SW 1271 (cell line): Measurements from ENCODE around the gene ERN1.

Experiments
- DNase-seq, 2 experiments: peaks; one replicate each; lab custom pipeline; 2025; lab: John Stamatoyannopoulos, UW

ERN1 gene

DNA sequence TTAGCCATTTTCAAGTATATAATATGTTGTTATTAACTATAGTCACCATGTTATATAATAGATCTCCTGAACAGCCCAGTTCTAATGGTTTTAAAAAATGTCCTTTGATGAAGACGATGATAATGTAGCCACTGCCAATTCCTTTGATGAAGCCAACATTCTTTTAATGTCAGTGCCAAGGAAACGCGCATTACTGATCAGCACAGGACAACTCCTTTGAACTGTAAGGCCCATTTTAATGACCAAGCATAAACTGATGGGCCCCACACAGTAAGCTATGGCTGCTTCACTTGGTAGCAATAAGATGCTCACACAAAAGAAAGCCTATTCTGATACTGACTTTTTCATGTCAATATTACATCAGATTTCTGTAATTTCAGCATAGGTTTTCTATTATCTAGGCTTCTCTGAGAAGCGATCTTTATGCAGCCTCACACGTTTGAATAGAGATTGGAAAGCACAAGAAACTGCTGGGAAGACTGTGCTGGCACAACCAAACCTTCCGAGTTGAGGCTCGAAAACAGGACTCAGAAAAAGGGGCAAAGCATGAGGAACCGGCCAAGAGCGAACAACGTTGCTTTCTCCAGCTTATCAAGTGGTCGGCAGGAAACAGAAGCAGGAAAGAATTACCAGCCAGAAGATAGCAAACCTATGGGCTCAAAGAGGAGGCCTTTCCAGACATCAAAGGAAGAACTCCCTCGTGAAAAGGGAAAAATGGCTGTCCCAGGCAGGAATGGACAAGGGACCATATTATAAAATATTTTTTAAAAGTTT lies 19.4 kb downstream of the ERN1 start:
- DNase-seq, result no peak

DNA sequence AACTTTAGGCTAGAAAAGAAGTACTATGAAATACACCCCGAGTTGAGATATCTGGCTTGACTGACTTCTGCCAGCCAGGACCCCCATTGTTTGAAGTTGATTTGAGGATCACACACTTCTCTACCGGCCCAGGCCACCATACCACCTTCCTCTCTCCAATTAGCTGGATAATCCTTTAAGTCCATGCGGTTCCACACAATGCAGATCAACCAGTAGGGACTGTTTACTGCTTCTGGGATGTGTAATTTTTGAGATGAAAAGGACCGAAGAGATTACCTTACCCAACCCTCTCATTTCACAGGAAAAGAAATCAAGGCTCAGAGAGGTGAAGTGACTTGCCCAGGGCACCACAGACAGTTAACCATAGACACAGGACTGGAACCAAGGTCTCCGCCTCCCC lies 20.5 kb downstream of the ERN1 start:
- DNase-seq, result no peak

DNA sequence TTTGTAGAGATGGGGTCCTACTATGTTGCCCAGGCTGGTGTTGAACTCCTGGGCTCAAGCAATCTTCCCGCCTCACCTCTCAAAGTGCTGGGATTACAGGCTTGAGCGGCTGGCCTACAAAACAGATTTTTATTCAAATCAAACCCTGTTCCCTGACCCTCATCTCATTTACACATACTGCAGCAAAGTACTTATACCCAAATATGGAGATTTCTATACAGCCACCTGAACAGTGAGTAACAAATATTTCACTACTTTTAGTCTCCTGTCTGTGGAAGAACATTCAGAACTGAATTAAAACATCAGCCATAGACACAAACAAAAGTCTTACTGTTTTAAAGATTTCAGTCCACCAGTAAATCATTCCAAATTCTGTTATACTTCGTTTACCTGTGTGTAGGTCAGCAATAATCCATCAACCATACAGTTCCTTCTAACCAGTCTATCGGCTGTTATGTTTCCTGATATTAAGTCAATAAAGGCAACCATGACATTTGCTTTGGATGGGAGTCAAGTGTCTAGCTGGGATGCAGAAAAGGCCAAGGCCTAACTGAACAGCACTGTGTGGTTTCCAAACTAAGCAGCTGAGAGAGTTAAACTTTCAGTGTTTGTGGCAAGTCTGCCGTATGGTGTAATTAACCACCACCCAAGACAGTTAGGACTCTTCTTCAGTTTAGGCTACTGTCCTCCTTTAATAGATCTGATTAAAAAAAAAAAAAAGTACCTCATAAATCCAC lies 22.3 kb downstream of the ERN1 start:
- no peak for DNase-seq

DNA sequence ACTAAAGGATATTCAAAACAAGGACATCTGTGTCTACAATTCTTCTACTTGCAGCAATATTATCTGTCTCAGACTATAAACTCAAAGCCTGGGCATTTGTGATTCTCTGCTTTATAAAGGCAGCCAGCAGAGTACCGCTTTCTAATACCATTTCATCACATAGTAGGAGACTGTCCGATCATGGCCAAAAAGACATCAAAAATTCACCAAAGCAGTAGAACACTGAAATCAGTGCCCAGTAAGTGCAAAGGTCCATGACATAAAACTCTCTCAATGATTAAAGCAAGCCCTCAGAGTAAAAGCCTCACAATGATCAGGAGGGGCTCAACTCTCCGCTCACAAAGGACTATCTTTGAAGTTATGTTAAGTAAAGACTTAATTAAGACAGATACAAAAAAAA lies 23.0 kb downstream of the ERN1 start:
- no peak for DNase-seq

DNA sequence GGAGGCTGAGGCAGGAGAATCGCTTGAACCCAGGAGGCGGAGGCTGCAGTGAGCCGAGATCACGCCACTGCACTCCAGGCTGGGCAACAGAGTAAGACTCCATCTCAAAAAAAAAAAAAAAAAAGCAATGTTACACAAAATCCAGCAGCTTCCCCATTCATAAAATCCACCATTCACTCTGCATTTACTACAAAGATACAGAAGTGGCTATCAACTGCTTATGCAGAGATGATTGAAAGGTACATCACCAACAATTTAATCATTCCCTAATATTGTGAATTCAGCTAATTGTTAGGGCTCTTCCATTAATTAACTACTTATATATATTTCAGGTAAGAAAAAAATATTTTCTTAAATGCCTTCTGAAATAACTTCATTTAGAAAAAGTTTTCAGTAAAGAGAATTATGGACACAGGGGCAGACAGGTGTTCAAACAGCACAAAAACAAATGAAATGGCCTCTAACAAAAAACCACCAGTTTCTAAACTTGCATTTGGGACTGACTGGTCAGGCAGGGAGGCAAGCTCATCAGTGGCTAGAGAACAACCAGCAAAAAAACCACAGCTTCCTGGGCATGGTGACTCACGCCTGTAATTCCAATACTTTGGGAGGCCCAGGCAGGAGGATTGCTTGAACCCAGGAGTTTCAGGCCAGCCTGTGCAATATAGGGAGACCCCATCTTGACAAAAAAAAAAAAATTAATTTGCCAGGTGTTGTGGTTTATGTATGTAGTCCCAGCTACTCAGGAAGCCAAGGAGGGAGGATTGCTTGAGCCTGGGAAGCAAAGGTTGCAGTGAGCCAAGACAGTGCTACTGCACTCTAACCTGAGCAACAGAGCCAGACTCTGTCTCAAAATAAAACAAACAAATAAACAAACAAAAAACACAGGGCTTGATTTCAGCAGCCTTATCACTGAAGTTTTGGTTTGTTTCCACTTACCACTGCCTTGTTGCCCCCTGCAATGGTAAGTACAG lies 26.3 kb downstream of the ERN1 start:
- DNase-seq, result peak; percentile 47 to 72

DNA sequence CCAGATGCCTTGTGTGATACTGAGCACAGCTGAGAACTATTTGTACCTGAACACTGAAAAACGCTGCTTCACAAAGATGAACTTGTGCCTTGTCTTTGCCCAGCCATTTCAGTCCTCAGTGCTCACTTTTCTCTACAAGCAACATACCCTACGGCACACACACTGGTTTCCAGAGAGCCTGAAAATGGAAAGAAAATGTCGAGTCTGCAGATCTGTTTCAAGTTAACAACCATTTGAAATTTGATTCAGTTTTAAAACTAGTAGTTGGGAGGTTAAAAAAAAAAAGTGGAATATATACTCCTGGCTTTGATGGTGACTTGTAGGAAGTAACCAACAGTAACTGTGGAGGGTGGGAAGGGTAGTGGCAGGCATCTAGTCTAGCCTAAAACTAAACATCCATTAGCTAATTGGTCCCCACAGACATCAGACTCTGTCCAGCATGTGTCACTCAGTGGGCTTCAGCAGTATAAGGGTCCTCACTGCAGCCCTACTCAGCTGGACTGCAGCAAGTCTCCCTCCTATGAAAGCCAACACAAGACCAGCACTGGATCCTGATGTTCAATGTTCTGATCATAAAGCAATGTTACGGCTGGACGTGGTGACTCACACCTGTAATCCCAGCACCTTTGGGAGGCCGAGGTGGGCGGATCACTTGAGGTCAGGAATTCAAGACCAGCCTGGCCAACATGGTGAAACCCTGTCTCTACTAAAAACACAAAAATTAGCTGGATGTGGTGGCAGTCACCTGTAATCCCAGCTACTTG lies 27.1 kb downstream of the ERN1 start:
- DNase-seq, result no peak

DNA sequence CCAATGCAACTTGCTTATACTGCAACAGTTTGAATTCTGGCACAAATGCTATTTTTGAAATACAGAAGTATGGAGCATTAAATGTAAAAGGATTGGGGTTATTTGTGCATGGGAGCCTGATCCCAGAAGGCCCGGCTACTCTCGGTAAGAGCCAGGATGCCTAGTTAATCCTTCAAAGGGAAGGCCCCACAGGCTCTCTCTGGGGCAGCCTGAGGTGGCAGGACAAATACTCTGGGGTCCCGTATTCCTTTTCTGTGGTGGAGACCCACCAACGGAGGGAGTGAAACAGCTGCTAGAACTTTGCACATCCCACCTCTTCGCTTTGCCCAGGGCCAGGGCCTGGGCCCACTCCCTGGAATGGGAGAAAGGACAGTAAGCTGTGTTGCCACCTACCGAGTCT lies 30.4 kb downstream of the ERN1 start:
- no peak for DNase-seq

DNA sequence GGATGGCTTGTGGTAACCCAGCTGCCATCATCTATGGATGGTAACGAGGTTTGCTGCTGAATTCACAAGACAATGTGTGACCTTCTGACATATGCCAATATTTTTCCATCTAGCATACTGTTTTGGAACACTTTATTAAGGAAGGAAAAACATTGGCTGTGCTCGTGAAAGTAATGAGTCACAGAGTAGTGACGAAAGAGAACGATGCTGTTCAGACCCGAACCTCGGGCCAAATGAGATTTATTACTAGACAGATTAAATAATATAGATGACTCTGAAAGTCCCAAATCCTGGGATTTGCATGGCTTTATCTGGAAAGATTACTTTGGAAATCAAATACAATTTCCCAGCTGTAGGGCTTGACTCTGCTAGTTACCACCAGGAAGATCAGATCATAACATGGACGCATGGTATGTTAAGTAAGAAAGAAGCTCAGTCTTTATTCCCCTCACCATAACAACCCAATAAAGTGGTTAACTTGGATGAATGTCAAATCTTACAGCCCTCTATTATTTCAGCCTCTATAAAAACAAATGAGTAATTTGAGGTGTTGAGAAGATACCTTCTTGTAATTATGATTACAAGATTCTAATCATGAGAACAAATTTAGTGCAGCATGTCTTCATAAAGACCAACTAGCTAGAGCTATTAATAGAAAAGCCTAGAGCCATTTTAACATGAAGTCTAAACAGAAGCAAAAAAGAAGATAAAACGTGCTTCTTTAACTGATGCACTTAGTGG lies 32.6 kb downstream of the ERN1 start:
- DNase-seq, result no peak

DNA sequence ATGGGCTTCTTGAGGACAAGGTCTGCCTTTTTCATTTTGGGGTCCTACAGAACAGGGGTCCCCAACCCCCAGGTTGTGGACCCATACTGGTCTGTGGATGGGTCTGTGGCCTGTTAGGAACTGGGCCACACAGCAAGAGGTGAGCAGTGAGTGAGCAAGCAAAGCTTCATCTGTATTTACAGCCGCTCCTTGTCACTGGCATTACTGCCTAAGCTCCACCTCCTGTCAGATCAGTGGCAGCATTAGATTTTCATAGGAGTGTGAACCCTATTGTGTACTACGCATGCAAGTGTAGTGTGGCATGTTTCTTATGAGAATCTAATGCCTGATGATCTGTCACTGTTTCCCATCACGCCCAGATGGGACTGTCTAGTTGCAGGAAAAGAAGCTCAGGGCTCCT lies 33.9 kb downstream of the ERN1 start:
- DNase-seq, result no peak

DNA sequence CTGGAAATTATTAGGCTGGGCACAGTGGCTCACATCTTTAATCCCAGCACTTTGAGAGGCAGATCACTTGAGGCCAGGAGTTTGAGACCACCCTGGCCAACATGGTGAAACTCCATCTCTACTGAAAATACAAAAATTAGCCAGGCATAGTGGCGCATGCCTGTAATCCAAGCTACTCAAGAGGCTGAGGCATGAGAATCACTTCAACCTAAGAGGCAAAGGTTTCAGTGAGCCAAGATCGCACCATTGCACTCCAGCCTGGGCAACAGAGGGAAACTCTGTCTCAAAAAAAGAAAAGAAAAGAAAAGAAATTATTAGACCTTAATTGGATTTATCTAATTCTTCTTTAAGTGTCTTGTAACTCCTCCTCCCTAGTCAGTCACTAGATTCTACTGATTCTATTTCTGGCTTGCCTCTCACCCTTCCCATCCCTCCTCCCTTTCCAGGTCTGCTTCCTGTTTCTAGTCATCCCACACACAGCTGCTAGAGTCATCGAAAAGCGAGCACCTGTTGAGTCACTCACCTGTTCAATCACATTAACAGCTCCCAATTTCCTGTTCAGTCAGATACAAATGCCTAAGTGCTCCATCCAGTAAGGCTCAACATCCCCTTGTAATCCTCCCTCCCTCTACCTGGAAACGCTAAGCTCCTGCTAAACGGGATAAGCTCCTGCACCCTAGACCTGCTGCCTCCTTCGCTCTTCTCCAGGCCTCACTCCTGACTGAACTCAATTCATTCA lies 34.6 kb downstream of the ERN1 start:
- no peak for DNase-seq

DNA sequence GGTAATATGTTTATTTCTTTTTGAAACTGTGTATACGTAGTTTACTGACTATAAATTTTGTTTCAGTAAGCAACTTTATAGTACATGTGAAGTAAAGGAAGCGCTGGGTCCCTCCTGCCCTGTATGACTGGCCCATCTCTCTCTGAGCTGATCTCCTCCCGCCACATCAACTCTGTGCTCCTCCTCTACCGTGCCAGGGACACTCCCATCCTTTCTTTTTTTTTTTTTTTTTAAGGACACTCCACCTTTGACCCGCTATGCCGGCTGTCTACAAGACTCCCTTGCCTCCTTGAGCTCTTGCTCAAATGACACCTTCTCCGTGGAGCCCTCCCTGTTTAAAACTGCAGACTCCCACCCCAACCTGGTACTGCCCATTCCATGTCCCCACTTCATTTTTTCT lies 35.5 kb downstream of the ERN1 start:
- DNase-seq, result no peak

DNA sequence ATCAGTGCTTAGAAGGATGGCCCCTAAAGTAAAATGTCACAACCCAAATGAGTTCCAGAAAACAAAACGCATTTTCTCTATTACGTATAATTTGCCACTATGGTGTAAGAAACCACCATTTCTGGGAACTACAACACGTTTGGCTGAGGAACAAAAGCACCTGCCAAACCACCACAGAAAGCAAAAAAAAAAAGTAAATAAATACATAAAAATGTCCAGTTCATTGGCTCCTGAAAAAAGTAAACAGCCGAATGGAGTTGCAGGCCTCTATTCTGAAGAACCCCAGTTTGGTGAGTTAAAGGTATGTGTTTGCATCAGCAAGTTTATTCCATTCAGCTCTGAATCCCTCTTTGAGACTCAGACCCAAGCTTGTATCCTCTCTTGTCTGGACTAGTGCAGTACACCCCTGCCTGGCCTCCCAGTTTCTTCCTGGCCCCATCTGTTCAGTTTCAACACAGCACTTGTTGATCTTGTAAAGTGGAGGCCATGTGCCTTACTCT lies 36.9 kb downstream of the ERN1 start:
- no peak for DNase-seq

DNA sequence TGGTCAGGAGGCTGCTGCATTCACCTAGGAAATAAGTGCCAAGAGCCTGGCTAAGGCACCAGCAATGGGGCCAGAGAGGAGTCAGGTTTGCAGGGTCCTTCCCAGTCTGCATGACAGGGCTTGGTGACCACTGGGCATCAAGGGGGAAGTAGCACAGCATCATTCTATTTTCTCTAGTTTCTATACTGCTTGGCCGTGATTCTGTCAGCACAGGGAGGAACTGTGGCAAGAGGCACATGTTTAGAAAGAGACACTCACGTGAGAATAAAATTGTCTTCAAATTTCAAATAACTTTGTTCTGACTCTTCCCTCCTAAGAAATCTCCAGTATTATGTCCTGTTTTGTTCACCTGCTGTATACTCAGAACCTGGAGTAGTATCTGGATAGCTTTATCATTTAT lies 37.8 kb downstream of the ERN1 start:
- DNase-seq, result no peak

DNA sequence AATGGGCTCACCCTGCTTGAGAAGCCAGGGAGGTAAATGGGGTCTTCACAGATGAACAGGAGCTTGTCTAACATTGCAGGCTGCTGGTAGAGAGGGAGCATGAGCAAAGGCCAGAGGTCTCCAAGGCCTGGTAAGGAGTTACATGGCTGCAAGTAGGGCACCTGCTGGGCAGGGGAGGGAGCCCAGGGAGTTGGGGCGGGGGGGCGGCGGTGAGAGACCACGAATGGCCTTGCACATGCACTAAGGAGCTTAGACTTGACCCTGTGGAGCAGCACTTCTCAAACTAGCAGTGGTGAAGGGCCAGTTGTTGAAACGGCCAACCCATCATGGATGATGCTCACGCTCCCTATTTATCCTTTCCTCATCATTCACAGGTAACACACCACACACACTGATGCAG lies 38.4 kb downstream of the ERN1 start:
- no peak for DNase-seq

DNA sequence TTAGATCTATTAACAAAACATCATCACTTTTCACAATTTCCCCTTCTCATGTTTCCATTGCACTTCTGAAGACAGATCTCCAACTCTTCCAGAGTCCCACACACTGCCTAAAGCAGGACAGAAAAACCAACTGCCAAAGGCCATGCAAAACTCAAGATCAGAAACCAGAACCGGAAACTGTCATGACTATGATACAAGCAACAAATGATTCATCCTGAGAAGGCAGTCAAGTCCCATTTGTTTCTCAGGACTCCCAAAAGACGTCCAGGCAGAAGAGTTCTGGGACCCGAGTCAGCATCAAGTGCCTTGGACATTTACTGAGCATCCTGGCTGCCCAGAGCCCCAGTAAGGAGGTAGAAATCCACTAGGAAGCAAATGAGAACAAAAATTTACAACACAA lies 38.8 kb downstream of the ERN1 start:
- DNase-seq, result no peak

DNA sequence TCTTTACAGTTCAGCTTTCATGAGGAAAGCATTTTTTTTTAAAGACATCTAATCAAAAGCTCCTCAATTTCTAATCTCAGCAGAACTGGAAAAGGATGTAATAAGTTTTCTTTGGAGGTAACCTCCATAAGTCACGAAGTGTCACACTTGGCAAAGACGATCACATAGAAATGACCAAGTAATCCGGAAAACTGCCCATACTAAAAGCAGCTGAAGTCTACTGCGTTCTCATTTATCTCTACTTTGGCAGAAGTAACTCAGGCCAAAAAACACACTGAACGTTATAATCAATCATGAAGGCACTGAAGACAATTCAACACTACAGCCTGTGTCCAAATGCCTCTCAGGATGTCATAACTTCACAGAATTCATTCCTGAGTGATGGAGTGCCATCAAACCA lies 39.8 kb downstream of the ERN1 start:
- DNase-seq, result no peak

DNA sequence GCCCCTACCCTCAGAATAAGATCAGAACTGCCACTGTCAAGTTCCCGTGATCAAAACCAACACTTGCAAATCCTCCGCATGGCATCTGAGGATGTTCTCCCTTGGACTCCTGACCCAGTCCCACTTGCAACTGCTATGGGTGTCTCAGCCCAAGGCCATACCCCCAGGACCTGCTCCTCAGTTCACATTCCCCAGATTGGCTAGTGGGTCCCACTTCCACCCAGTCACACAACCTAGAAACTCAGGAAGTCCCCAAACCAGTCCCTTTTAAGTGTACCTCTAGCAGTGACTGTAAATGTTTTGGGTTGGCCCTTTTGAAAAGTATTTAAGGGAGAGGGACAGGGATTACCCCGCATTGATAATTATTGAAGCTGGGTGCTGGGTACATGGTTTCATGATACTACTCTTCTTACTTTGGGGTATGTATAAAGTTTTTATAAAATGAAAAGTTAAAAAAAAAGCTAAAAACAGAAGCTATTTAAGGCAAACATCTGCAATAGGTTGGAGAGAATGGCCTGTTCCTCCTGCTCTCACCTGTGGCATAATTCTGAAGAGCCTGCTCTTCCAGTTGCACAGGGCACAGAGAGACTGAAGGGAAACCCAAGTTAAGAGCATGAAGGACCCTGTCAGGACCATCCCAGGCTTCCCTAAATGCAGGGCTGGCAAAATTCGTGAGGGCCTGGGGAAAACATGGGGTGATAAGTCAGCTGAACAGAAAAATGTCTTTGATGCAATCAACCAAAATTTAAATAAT lies 42.5 kb downstream of the ERN1 start:
- no peak for DNase-seq

DNA sequence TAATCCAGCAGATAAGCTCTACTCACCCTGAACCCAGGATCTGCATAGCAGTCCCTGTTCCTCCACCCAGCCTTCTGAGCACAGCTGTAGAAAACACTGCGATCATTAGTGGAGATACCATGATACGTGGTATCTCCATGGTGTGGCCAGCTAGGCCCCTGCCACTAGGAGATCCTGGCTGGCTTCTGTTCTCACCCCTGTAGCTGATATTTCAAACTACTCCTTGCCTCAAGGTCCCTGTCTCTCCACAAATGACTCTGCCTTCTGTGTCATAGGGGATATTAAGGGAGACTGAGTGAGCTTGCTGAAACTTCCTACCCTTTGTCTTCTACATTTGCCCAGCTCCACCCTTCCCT lies 44.3 kb downstream of the ERN1 start:
- no peak for DNase-seq

DNA sequence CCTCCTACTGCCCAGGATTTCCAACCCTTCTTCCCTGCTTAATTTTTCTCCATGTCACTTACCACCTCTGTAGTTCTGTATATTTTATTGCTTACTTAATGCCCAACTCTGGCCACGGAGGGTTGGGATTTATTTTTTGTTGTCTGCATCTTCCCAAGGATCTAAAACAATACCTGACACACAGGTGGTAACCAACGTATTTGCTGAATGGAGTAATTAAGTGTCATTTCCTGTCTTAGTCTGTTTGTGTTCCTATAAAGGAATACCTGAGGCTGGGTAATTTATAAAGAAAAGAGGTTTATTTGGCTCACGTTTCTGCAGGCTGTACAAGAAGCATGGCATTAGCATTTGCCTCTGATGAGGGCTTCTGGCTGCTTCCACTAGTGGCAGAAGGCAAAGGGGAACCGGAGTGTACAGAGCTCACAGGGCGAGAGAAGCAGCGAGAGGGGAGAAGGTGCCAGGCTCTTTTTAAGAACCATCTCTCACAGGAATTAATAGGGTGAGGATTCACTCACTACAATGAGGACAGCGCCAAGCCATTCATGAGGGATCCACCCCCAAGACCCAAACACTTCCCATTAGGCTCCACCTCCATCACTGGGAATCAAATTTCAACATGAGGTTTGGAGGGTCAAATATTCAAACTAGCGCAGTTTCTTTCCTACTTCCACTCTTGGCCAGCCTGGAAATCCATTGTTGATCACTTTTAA lies 44.8 kb downstream of the ERN1 start:
- no peak for DNase-seq
